Nephron progenitor cell (in vitro differentiated cells): ENCODE results near the gene ADAMTS19.

Experiments used
- DNase-seq: peaks from one replicate; pipeline ENCODE4 v3.0.0; 2021
- H3K27ac Mint-ChIP-seq: 2 replicates; pipeline ENCODE4 v1.8.0; 2021; ENCODE audit warnings: mild to moderate bottlenecking, moderate library complexity, mixed read lengths
- H3K27me3 Mint-ChIP-seq: 2 replicates; pipeline ENCODE4 v1.8.0; 2021; ENCODE audit warnings: mild to moderate bottlenecking, low read depth, mixed read lengths; ENCODE audit not compliant: poor library complexity
- H3K36me3 Mint-ChIP-seq: 2 replicates; pipeline ENCODE4 v1.8.0; 2021; ENCODE audit warnings: low read depth, mixed read lengths
- H3K4me1 Mint-ChIP-seq: 2 replicates; pipeline ENCODE4 v1.8.0; 2021; ENCODE audit warnings: mixed read lengths
- H3K4me3 Mint-ChIP-seq: 2 replicates; pipeline ENCODE4 v1.8.0; 2021; ENCODE audit warnings: mild to moderate bottlenecking, moderate library complexity, mixed read lengths
- H3K9me3 Mint-ChIP-seq: 2 replicates; pipeline ENCODE4 v1.8.0; 2021; ENCODE audit warnings: mild to moderate bottlenecking, moderate library complexity, mixed read lengths
- TF ChIP-seq, protein P1 (sequence below): fragments of 200-600 bp; sonication (generic); IDR thresholded peaks from 2 replicates; pipeline ENCODE4 v1.5.0; 2021; ENCODE audit warnings: antibody characterized with exemption

The ADAMTS19 gene

DNA sequence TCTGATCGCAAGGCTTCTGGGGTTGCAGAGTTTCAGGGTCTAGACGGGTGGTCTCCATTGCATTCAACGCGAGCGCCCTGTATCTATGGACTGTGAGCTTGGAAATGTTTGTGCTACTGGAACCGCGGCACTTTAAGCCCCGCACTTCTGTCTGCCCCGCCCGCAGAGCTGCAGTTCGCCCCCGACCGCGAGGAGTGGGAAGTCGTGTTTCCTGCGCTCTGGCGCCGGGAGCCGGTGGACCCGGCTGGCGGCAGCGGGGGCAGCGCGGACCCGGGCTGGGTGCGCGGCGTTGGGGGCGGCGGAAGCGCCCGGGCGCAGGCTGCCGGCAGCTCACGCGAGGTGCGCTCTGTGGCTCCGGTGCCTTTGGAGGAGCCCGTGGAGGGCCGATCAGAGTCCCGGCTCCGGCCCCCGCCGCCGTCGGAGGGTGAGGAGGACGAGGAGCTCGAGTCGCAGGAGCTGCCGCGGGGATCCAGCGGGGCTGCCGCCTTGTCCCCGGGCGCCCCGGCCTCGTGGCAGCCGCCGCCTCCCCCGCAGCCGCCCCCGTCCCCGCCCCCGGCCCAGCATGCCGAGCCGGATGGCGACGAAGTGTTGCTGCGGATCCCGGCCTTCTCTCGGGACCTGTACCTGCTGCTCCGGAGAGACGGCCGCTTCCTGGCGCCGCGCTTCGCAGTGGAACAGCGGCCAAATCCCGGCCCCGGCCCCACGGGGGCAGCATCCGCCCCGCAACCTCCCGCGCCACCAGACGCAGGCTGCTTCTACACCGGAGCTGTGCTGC lies 1.0 kb downstream of the ADAMTS19 start:
- Mint-ChIP-seq H3K36me3 (no peaks in the 10 kb centered on the region), H3K27me3 (peaks cover 6% of the 10 kb centered on the region), H3K27ac (no peak overlapping the region), H3K4me3 (peak overlapping the region; percentile 98), H3K4me1 (peaks cover 38% of the 10 kb centered on the region), H3K9me3 (no peaks in the 10 kb centered on the region)
- TF ChIP-seq, protein P1, sequence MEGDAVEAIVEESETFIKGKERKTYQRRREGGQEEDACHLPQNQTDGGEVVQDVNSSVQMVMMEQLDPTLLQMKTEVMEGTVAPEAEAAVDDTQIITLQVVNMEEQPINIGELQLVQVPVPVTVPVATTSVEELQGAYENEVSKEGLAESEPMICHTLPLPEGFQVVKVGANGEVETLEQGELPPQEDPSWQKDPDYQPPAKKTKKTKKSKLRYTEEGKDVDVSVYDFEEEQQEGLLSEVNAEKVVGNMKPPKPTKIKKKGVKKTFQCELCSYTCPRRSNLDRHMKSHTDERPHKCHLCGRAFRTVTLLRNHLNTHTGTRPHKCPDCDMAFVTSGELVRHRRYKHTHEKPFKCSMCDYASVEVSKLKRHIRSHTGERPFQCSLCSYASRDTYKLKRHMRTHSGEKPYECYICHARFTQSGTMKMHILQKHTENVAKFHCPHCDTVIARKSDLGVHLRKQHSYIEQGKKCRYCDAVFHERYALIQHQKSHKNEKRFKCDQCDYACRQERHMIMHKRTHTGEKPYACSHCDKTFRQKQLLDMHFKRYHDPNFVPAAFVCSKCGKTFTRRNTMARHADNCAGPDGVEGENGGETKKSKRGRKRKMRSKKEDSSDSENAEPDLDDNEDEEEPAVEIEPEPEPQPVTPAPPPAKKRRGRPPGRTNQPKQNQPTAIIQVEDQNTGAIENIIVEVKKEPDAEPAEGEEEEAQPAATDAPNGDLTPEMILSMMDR, result peak; percentile 35
- DNase-seq, result peak; percentile 74

DNA sequence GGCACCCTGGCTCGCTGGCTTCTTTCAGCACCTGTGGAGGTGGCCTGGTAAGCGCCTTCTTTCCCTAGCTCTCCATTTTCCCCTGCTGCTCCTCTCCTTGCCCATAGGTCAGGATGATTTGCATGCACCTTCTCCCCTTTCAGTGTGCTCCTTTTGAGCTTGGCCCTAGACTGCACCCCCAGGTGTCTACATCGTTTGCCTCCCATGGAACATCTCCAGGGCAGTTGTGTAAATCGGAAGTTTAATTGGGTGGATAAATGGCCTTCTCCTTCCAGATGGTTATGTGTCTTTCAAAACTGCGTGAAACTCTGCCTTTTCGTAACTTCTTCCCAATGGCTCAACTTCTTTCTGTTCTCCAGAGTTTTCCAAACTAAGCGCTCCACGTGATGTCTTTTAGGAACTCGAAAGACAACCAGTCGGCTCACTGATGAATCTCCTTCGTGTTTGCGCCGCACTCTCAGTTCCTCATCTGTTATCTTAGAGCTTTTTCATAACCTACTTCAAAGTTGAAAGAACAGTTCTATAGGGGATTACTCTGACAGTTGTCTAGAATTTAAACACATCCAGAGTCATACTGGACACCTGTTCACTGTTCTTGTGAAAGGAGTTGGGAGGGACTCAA lies 1.7 kb downstream of the ADAMTS19 start:
- Mint-ChIP-seq H3K27me3 (peaks cover 6% of the 10 kb centered on the region), H3K36me3 (no peaks in the 10 kb centered on the region), H3K4me3 (peak overlapping the region; percentile 92), H3K9me3 (no peaks in the 10 kb centered on the region), H3K4me1 (peaks cover 38% of the 10 kb centered on the region), H3K27ac (peak overlapping the region; percentile 63)
- TF ChIP-seq, protein P1, result no peak
- DNase-seq, result no peak

DNA sequence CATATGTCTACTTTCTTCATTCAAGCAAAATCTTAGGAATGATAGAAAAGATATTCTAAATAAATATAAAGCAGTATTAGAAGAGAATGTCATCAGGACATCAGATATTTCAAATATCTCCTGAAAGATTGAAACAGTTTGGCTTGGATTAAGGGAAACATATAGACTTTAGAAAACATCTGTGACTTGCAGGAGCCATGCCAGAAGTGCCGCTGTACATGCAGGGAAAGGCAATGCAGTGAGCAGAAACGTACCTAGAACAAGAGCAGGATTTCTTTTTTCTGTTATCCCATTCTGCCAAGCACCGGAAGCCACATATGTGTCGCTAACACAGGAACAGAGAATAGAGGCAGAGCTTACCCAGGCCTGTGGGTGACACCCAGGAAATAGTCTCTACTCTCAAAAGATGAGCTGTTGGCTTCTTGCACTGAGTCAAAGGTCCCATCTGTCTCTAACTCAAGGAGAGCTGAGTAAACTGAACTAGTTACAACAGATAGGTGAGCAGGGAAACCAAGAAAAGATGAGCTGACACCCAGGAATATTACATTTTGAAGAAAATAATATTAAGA lies 5.8 kb downstream of the ADAMTS19 start:
- no peak overlapping the region for H3K4me3 Mint-ChIP-seq
- H3K9me3 Mint-ChIP-seq, result no peaks in the 10 kb centered on the region
- no peaks in the 10 kb centered on the region for H3K27me3 Mint-ChIP-seq
- no peak overlapping the region for H3K27ac Mint-ChIP-seq
- H3K4me1 Mint-ChIP-seq, result peaks cover 21% of the 10 kb centered on the region
- DNase-seq, result no peak
- TF ChIP-seq, protein P1, result no peak
- peaks cover 5% of the 10 kb centered on the region for H3K36me3 Mint-ChIP-seq

DNA sequence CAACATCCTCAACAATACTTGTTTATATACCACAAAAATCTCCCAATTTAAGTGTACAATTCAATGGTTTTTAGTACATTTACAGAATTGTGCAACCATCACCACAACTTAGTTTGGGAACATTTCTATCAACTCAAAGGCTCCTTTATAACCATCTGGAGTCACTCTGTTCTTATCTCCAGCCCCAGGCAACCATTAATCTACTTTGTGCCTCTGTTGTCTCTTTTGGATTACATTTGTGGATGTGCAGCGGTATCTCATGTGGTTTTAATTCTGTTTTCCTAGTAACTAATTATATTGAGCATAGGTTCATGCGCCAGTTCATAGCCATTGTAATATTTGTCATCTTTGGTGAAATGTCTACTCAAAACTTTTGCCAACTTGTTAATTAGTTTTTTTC lies 14.4 kb downstream of the ADAMTS19 start:
- Mint-ChIP-seq H3K4me1 (no peaks in the 10 kb centered on the region), H3K4me3 (no peak overlapping the region), H3K9me3 (no peaks in the 10 kb centered on the region), H3K36me3 (no peaks in the 10 kb centered on the region), H3K27me3 (no peaks in the 10 kb centered on the region), H3K27ac (no peak overlapping the region)
- DNase-seq, result no peak
- TF ChIP-seq, protein P1, result no peak

DNA sequence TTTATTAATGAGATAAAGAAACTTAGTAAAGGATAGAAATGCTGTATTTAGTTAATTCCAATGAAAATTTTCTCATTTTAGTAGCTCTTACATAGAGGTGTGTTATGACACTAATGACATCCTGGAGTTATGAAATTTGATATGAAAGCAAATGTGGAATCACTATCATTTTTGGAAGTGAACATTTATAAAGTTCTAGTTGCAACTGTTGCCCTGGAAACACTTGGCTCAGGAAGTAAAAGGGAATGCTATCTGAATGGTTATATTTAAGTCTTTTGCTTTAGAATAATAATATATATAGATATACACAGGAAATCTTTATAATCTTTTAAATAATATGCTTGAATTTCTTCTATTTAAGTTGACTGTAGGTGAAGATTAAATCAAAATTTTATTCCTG lies 16.7 kb downstream of the ADAMTS19 start:
- no peak for DNase-seq
- no peaks in the 10 kb centered on the region for H3K4me1 Mint-ChIP-seq
- TF ChIP-seq, protein P1, result no peak
- H3K27ac Mint-ChIP-seq, result no peak overlapping the region
- H3K4me3 Mint-ChIP-seq, result no peak overlapping the region
- no peaks in the 10 kb centered on the region for H3K27me3 Mint-ChIP-seq
- no peaks in the 10 kb centered on the region for H3K36me3 Mint-ChIP-seq
- H3K9me3 Mint-ChIP-seq, result no peaks in the 10 kb centered on the region
